Endothelial cell of umbilical vein (primary cell): ENCODE measurements around the gene ATP5F1B. TPM values are rescaled to one million over a fixed set of nuclear protein-coding genes. Genes with fewer than 3 reads are reported as not detected.
A peak's percentile ranks its signal among the peaks of the same experiment; 100 is the strongest.

Experiments used
- BruUV-seq: library from RNA; stranded (reverse); fragments of 400-500 nt; replicated peaks from 2 replicates; lab custom pipeline; 2021; lab: Mats Ljungman, UMichigan
- CTCF ChIA-PET: fragments of 300-600, 350-600 bp; sonication (Branson Sonifier 250); formaldehyde crosslinking; loops from one replicate; lab custom pipeline; 2021; ENCODE audit warnings: antibody characterized with exemption, inconsistent platforms; lab: Charles Lee
- POLR2A ChIA-PET: fragments of 300-600, 350-600 bp; sonication (Branson Sonifier 250); formaldehyde crosslinking; loops from one replicate; lab custom pipeline; 2021; ENCODE audit warnings: antibody characterized with exemption, inconsistent platforms; lab: Charles Lee
- DNase-seq: peaks from one replicate; pipeline ENCODE4 v3.0.0-alpha.2; 2011; ENCODE audit warnings: low read depth, low spot score
- FAIRE-seq: peaks from 2 replicates; lab custom pipeline; 2011; peaks lifted over from hg19 to GRCh38; lab: Jason Lieb, UNC
- H2AFZ ChIP-seq: 2 replicates; pipeline ENCODE4 v1.6.0; 2012; ENCODE audit warnings: low read depth, low read length, control low read depth, inconsistent platforms
- H3K27ac ChIP-seq: 2 replicates; pipeline ENCODE4 v1.5.1; 2011; ENCODE audit warnings: low read depth, mild to moderate bottlenecking, control low read depth, low read length, moderate library complexity; ENCODE audit not compliant: insufficient read depth
- H3K27me3 ChIP-seq, 2 experiments: 2 replicates each; pipeline versions ENCODE4 v1.6.0 to v1.6.1; 2011; ENCODE audit warnings: low read length in 2 of 2, mixed read lengths in 1 of 2; ENCODE audit not compliant: control insufficient read depth in 2 of 2, insufficient read depth in 2 of 2
- H3K36me3 ChIP-seq, 2 experiments: 2 replicates in 1 of 2; 3 replicates in 1 of 2; pipeline ENCODE4 v1.5.1; 2011; ENCODE audit warnings: low read length in 2 of 2, mild to moderate bottlenecking in 1 of 2, moderate library complexity in 1 of 2; ENCODE audit not compliant: control insufficient read depth in 2 of 2, insufficient read depth in 2 of 2; ENCODE audit errors: extremely low read depth in 1 of 2
- H3K4me1 ChIP-seq: 3 replicates; pipeline ENCODE4 v1.5.1; 2011; ENCODE audit warnings: mild to moderate bottlenecking, low read length; ENCODE audit not compliant: control insufficient read depth, insufficient read depth; ENCODE audit errors: extremely low read depth
- H3K4me2 ChIP-seq: 2 replicates; pipeline ENCODE4 v1.6.1; 2011; ENCODE audit warnings: low read length, control low read depth, mixed read lengths; ENCODE audit not compliant: insufficient read depth
- H3K4me3 ChIP-seq, 3 experiments: fragments of 200-600 bp in 1 of 3; sonication (generic), shearing (Covaris generic) in 1 of 3; replicated peaks in 1 of 3; 2 replicates each; pipeline ENCODE4 v1.5.1; 2011 to 2016; ENCODE audit warnings: control low read depth in 3 of 3, low read length in 3 of 3, mild to moderate bottlenecking in 2 of 3, inconsistent platforms in 1 of 3, low read depth in 1 of 3, moderate library complexity in 1 of 3; ENCODE audit not compliant: insufficient read depth in 1 of 3
- H3K79me2 ChIP-seq: 2 replicates; pipeline ENCODE4 v1.6.0; 2012; ENCODE audit warnings: low read length, inconsistent platforms; ENCODE audit not compliant: control insufficient read depth, insufficient read depth
- H3K9ac ChIP-seq: replicated peaks from 2 replicates; pipeline ENCODE3; 2011; ENCODE audit warnings: low read length, control low read depth; ENCODE audit not compliant: insufficient read depth; ENCODE audit errors: extremely low read depth
- H3K9me1 ChIP-seq: replicated peaks from 3 replicates; pipeline ENCODE4 v1.6.0; 2011; ENCODE audit warnings: mild to moderate bottlenecking, low read length; ENCODE audit not compliant: control insufficient read depth, insufficient read depth; ENCODE audit errors: extremely low read depth
- H3K9me3 ChIP-seq: replicated peaks from 2 replicates; pipeline ENCODE4 v1.5.1; 2012; ENCODE audit warnings: low read length, inconsistent platforms; ENCODE audit not compliant: control insufficient read depth, insufficient read depth
- H4K20me1 ChIP-seq: replicated peaks from 2 replicates; pipeline ENCODE3; 2011; ENCODE audit warnings: mild to moderate bottlenecking, low read length; ENCODE audit not compliant: control insufficient read depth, insufficient read depth; ENCODE audit errors: extremely low read depth
- MYC ChIP-seq: IDR thresholded peaks from one replicate; pipeline ENCODE4 v1.6.1; 2011; ENCODE audit warnings: mild to moderate bottlenecking, low read depth, low read length
- POLR2A ChIP-seq: IDR thresholded peaks from 2 replicates; pipeline ENCODE4 v1.6.1; 2012; ENCODE audit warnings: low read depth, mild to moderate bottlenecking, control low read depth, low read length
- POLR2AphosphoS5 ChIP-seq: IDR thresholded peaks from 2 replicates; pipeline ENCODE4 v1.6.1; 2012; ENCODE audit warnings: low read depth, mild to moderate bottlenecking, control low read depth, low read length, moderate library complexity; ENCODE audit not compliant: insufficient read depth
- dilution Hi-C: fragments of 300-500 bp; cut with MboI; formaldehyde crosslinking; loops from one replicate; pipeline ENCODE4 v1.15.0; 2019; ENCODE audit warnings: low sequenced_read_pairs; ENCODE audit not compliant: extremely low pct_ligation_motif_present
- intact Hi-C: fragments of 100-400 bp; cut with micrococcal nuclease; formaldehyde crosslinking; loops from one replicate; pipeline ENCODE4 v1.10.0; 2022
- polyA plus RNA-seq, 4 experiments: library from polyadenylated mRNA; depleted of rRNA in 3 of 4; stranded (reverse) in 3 of 4; unstranded in 1 of 4; fragments of >200 nt; gene quantifications; 2 replicates each; pipeline versions ENCODE4 v1.2.1 to v1.2.3, GENCODE V29; 2011 to 2012; ENCODE audit warnings: missing spikeins in 1 of 4
- total RNA-seq: library from RNA; stranded (reverse); gene quantifications from 2 replicates; pipeline ENCODE4 v1.2.3, GENCODE V29; 2021
- TF ChIP-seq, protein P1 (sequence below): IDR thresholded peaks from 2 replicates; pipeline ENCODE4 v1.6.1; 2011; ENCODE audit not compliant: insufficient read depth, insufficient read length

ATP5F1B gene
- total and polyA plus RNA-seq, 2 donors (not counting 3 experiments of a cell fraction or from before 2014, with no cell fraction given), result 590 to 829 TPM

DNA sequence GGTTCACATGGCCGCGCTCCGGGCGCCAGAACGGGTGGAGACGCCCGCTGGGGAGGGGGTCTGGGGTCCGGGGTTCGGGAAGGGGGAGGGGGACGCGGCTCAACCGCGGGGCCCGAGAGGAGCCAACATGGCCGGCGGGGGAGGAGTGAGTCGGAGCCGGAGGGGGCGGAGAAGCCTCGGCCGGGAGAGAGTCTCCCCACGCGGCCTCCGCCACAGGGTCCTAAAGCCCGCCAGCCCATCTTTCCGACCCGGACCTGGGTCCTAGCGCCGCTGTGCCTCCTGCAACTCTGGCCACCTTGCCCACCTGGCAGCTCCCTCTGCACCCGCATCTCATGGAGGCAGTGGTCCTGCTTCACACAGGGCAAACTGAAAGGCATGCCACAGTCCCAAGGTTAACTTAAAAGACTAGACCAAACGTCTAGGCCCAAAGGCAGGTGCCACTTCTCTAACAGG, 15.6 kb downstream of the ATP5F1B start, which contains the start of gene BAZ2A:
BAZ2A (minus strand) TSS at position 147 of the 453 bp plus-strand sequence. CDS start 12,796 bp downstream, outside the sequence.
- no peaks in the 10 kb centered on the region for H3K27me3 ChIP-seq
- H3K9me1 ChIP-seq, result no peaks in the 10 kb centered on the region
- DNase-seq (peak; percentile 73), FAIRE-seq (peak; percentile 76)
- H3K4me1 ChIP-seq, result peaks cover 34% of the 10 kb centered on the region
- ChIA-PET POLR2A (no interaction called here), CTCF (no interaction called here)
- peak within 1 kb of the TSS; percentile 74 for H3K9ac ChIP-seq
- dilution Hi-C loops, result no loop called here
- H3K36me3 ChIP-seq, result peaks cover 0 to 1% of the 10 kb centered on the region in 2 experiments
- peak within 1 kb of the TSS; percentile 7 for H2AFZ ChIP-seq
- peak within 1 kb of the TSS; percentile 87 to 99 (median 89) for H3K4me3 ChIP-seq
- TF ChIP-seq MYC (no peak), POLR2AphosphoS5 (peak; percentile 54)
- TF ChIP-seq, protein P1, sequence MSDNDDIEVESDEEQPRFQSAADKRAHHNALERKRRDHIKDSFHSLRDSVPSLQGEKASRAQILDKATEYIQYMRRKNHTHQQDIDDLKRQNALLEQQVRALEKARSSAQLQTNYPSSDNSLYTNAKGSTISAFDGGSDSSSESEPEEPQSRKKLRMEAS, result peak; percentile 16
- no TSS peak for BruUV-seq
- intact Hi-C loops, result no loop called here
- no peaks in the 10 kb centered on the region for H4K20me1 ChIP-seq
- H3K79me2 ChIP-seq, result peaks cover 58% of the 10 kb centered on the region
- no peaks in the 10 kb centered on the region for H3K9me3 ChIP-seq
- peak within 1 kb of the TSS; percentile 66 for H3K27ac ChIP-seq
- peak within 1 kb of the TSS; percentile 91 for H3K4me2 ChIP-seq

DNA sequence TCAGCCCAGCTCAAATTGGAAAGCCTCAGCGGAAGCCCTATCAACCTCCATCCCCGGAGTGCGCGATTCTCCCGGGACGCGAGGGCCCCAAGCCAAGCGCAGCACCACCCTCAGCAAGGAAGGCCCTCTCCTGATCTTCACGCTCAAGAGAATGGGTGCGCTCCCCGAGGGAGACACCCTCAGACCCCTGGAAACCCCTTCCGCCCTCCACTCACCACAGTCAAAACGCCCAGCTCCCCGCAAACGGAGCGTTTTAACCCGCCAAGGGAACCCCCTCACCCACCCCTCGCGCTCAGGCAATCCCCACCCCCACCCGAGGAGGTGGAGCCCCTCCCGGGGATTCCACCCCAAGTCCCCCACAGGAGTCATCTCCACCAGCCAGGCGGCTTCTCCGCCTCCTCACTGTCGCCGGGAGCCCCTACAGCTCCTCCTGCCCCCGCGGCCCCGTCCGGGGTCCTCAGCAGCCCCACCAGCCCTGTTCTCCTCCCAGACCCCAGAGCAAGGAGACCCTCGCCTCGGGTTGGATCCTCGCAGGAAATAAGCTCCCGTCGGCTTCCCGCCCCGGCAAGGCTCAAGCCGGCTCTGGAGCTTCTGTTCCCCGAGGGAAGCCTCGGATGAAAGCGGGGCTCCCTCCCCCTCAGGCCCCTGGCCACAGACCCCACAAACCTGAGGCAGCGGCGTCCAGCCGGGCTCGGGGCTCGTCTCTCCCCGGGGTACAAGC, 16.2 kb downstream of the ATP5F1B start:
- dilution Hi-C loops, result no loop called here
- Histone ChIP-seq H3K27ac (peak overlapping the region; percentile 66), H4K20me1 (no peaks in the 10 kb centered on the region), H2AFZ (peak overlapping the region; percentile 7), H3K9me3 (no peaks in the 10 kb centered on the region), H3K4me3 (peak overlapping the region; percentile 87 to 99 (median 89)), H3K36me3 (peaks cover 0 to 1% of the 10 kb centered on the region in 2 experiments), H3K4me1 (peaks cover 34% of the 10 kb centered on the region), H3K79me2 (peaks cover 61% of the 10 kb centered on the region), H3K4me2 (peak overlapping the region; percentile 91), H3K9ac (peak overlapping the region; percentile 74), H3K27me3 (no peaks in the 10 kb centered on the region), H3K9me1 (no peaks in the 10 kb centered on the region)
- DNase-seq (peak; percentile 21), FAIRE-seq (no peak)
- POLR2A ChIA-PET, result interaction anchor here (1.0 to 1.4 kb wide), 2 partner anchors 7 to 433 kb away, joined by 3 to 5 read pairs; no protein-coding TSS in a partner anchor
- intact Hi-C loops, result no loop called here
- BruUV-seq, result TSS peak; percentile 81
- TF ChIP-seq POLR2A (peak; percentile 24), MYC (no peak)
- CTCF ChIA-PET, result interaction anchor here (0.7 to 1.9 kb wide), 8 partner anchors 20 to 510 kb away, joined by 3 to 9 read pairs (median 3); partner anchors contain the start of gene SMARCC2
